K562 (cell line): ENCODE measurements around the gene IGDCC3.

Experiments
- CBX3 ChIP-seq, 2 experiments: IDR thresholded peaks; 1 replicate in 1 of 2; 2 replicates in 1 of 2; pipeline ENCODE4 v1.6.1; 2012; ENCODE audit warnings: inconsistent platforms in 2 of 2, low read length in 2 of 2, borderline replicate concordance in 1 of 2, control low read depth in 1 of 2
- CTCF ChIP-seq, 3 experiments: IDR thresholded peaks in 2 of 3; conservative IDR thresholded peaks in 1 of 3; 2 replicates each; pipeline ENCODE4 v1.5.1; 2011 to 2012; ENCODE audit warnings: low read length in 3 of 3, mild to moderate bottlenecking in 3 of 3, control low read depth in 2 of 3, improper control_type of control experiment in 1 of 3, inconsistent platforms in 1 of 3, low read depth in 1 of 3, mixed read lengths in 1 of 3, moderate library complexity in 1 of 3; ENCODE audit not compliant: insufficient read depth in 2 of 3
- FOXA1 ChIP-seq: fragments of 450-650 bp; IDR thresholded peaks from 2 replicates; pipeline ENCODE4 v1.6.1; 2016; ENCODE audit warnings: mild to moderate bottlenecking, borderline replicate concordance
- GABPB1 ChIP-seq: sonication (generic); formaldehyde crosslinking; IDR thresholded peaks from 2 replicates; pipeline ENCODE4 v1.8.0; 2022; ENCODE audit warnings: mild to moderate bottlenecking, missing genetic modification reagents
- IRF2 ChIP-seq: sonication (generic); formaldehyde crosslinking; IDR thresholded peaks from 2 replicates; pipeline ENCODE4 v1.8.1; 2022; ENCODE audit warnings: mild to moderate bottlenecking, missing genetic modification reagents
- NCOA1 ChIP-seq: fragments of 450-650 bp; IDR thresholded peaks from 2 replicates; pipeline ENCODE4 v1.6.1; 2016; ENCODE audit warnings: low read depth
- POLR2A ChIP-seq: fragments of 450-650 bp; conservative IDR thresholded peaks from 2 replicates; pipeline ENCODE4 v1.6.1; 2016
- POLR2AphosphoS5 ChIP-seq: IDR thresholded peaks from 2 replicates; pipeline ENCODE4 v1.6.1; 2011; ENCODE audit warnings: mild to moderate bottlenecking, low read depth, low read length, moderate library complexity; ENCODE audit not compliant: control insufficient read depth, insufficient read depth
- RCOR1 ChIP-seq, 2 experiments: IDR thresholded peaks; 2 replicates each; pipeline ENCODE4 v1.6.1; 2012; ENCODE audit warnings: low read depth in 2 of 2, low read length in 2 of 2, borderline replicate concordance in 1 of 2, improper control_type of control experiment in 1 of 2
- TFE3 ChIP-seq: fragments of 450-650 bp; formaldehyde crosslinking; IDR thresholded peaks from 2 replicates; pipeline ENCODE4 v1.4.0; 2020; ENCODE audit warnings: mild to moderate bottlenecking, mixed read lengths
- ZNF324 ChIP-seq: fragments of 250-450 bp; sonication (Bioruptor Pico); IDR thresholded peaks from 2 replicates; pipeline ENCODE4 v1.4.0; 2020; ENCODE audit warnings: mild to moderate bottlenecking

- TF ChIP-seq FOXA1 (no peak), POLR2A (no peak), POLR2AphosphoS5 (no peak), GABPB1 (no peak), RCOR1 (IDR thresholded peaks at IDR 0.05; ENCODE audit: borderline replicate concordance in 1 of 2, low read depth in 2 of 2, low read length in 2 of 2) (no peak), NCOA1 (no peak), TFE3 (no peak), CTCF (IDR thresholded peaks at IDR 0.05 in 2 of 3, conservative IDR thresholded peaks at IDR 0.05 in 1 of 3; ENCODE audit: insufficient read depth in 2 of 3, low read depth in 1 of 3, low read length in 3 of 3) (no peak), IRF2 (CRISPR knock-in tag) (no peak), CBX3 (IDR thresholded peaks at IDR 0.05; ENCODE audit: borderline replicate concordance in 1 of 2, low read length in 2 of 2) (no peak), ZNF324 (CRISPR knock-in tag) (no peak)
Measured at GRCh38 chr15:65342493-65342892, 35.3 kb downstream of the IGDCC3 start.
